Panc1 (cell line): ENCODE measurements around the gene KASH5. TPM values are rescaled to one million over a fixed set of nuclear protein-coding genes. Genes with fewer than 3 reads are reported as not detected.

Experiments
- ATAC-seq: fragments of 200-7000 bp; cut with Tn5 transposase; 2 replicates; pipeline ENCODE4 v1.9.1; 2020; ENCODE audit warnings: mild to moderate bottlenecking, moderate library complexity
- BruUV-seq: library from RNA; stranded (reverse); fragments of 400-500 nt; replicated peaks from 2 replicates; lab custom pipeline; 2021; lab: Mats Ljungman, UMichigan
- CTCF ChIA-PET: fragments of 300-600 bp; sonication (Branson Sonifier 250); formaldehyde crosslinking; loops from one replicate; lab custom pipeline; 2022; ENCODE audit warnings: antibody characterized with exemption; lab: Charles Lee
- POLR2A ChIA-PET: fragments of 300-600 bp; sonication (Branson Sonifier 250); formaldehyde crosslinking; loops from one replicate; lab custom pipeline; 2022; ENCODE audit warnings: antibody characterized with exemption; lab: Charles Lee
- DNase-seq: peaks from one replicate; pipeline ENCODE4 v3.0.0-alpha.2; 2010; ENCODE audit warnings: low read depth, low spot score
- H3K27ac ChIP-seq: 2 replicates; pipeline ENCODE4 v1.5.1; 2011; ENCODE audit warnings: mild to moderate bottlenecking, low read length, inconsistent platforms
- H3K27me3 ChIP-seq: fragments of 200-500 bp; sonication (Bioruptor generic); 2 replicates; pipeline ENCODE4 v1.6.0; 2014; ENCODE audit warnings: low read length, inconsistent platforms; ENCODE audit not compliant: control insufficient read depth, insufficient read depth
- H3K36me3 ChIP-seq: fragments of 200-500 bp; sonication (Bioruptor generic); 2 replicates; pipeline ENCODE4 v1.5.1; 2014; ENCODE audit warnings: inconsistent platforms, mild to moderate bottlenecking, low read length, moderate library complexity; ENCODE audit not compliant: control insufficient read depth, insufficient read depth
- H3K4me1 ChIP-seq: 2 replicates; pipeline ENCODE4 v1.5.1; 2011; ENCODE audit warnings: inconsistent platforms, mild to moderate bottlenecking, low read length, moderate library complexity; ENCODE audit not compliant: control insufficient read depth, insufficient read depth
- H3K4me3 ChIP-seq, 2 experiments: 2 replicates each; pipeline ENCODE4 v1.5.1; 2011 to 2012; ENCODE audit warnings: low read depth in 2 of 2, low read length in 2 of 2, mild to moderate bottlenecking in 2 of 2, inconsistent platforms in 1 of 2, moderate library complexity in 1 of 2
- H3K9me3 ChIP-seq: fragments of 200-500 bp; sonication (Bioruptor generic); 2 replicates; pipeline ENCODE4 v1.5.1; 2014; ENCODE audit warnings: low read depth, mild to moderate bottlenecking, inconsistent platforms, low read length, moderate library complexity; ENCODE audit not compliant: control insufficient read depth, insufficient read depth
- CTCF ChIP-seq: fragments of 450-650 bp; IDR thresholded peaks from 2 replicates; pipeline ENCODE4 v1.5.1; 2017; ENCODE audit warnings: mild to moderate bottlenecking
- POLR2AphosphoS5 ChIP-seq: IDR thresholded peaks from 2 replicates; pipeline ENCODE4 v1.6.1; 2012; ENCODE audit warnings: mild to moderate bottlenecking, low read depth, low read length, moderate library complexity
- REST ChIP-seq, 2 experiments: IDR thresholded peaks; 2 replicates each; pipeline ENCODE4 v1.6.1; 2011 to 2012; ENCODE audit warnings: low read depth in 2 of 2, control low read depth in 1 of 2, low read length in 1 of 2, mild to moderate bottlenecking in 1 of 2, moderate library complexity in 1 of 2; ENCODE audit not compliant: insufficient read depth in 1 of 2
- SIN3A ChIP-seq: IDR thresholded peaks from 2 replicates; pipeline ENCODE4 v1.6.1; 2012; ENCODE audit warnings: low read depth, mild to moderate bottlenecking, low read length, moderate library complexity, borderline replicate concordance; ENCODE audit not compliant: insufficient read depth
- TCF7L2 ChIP-seq: IDR thresholded peaks from 2 replicates; pipeline ENCODE4 v1.6.1; 2011; ENCODE audit warnings: mild to moderate bottlenecking, low read depth, low read length, inconsistent platforms
- in situ Hi-C: cut with HindIII; loops from 2 replicates; pipeline ENCODE4 v1.10.0; 2016; ENCODE audit warnings: low sequenced_read_pairs, low pct_unique_long_range_greater_than_20kb
- intact Hi-C: fragments of 100-400 bp; cut with micrococcal nuclease; formaldehyde crosslinking; loops from one replicate; pipeline ENCODE4 v1.10.0; 2022; ENCODE audit not compliant: unreplicated experiment
- total RNA-seq: library from RNA; stranded (reverse); gene quantifications from one replicate; pipeline ENCODE4 v1.2.1, GENCODE V29; 2021; ENCODE audit not compliant: unreplicated experiment

KASH5 gene
- total RNA-seq, 1 experiment from 2014 or later = not detected

- BruUV-seq = no TSS peak
- POLR2A ChIA-PET = no interaction called here
- TF ChIP-seq TCF7L2 = no peak
- TF ChIP-seq REST (IDR thresholded peaks at IDR 0.05; ENCODE audit: insufficient read depth in 1 of 2, low read depth in 2 of 2, low read length in 1 of 2) = no peak
- no peak for TF ChIP-seq POLR2AphosphoS5
- no peak for TF ChIP-seq SIN3A
- TF ChIP-seq CTCF = no peak
- CTCF ChIA-PET = no interaction called here
- H3K36me3 ChIP-seq = peaks cover 3% of the 10 kb centered on the region; the same call in 1 of the 2 replicates
- in situ Hi-C loops = no loop called here
- no peak overlapping the region for H3K27ac ChIP-seq
- no peaks in the 10 kb centered on the region for H3K9me3 ChIP-seq
- ATAC-seq (no peak), DNase-seq (no peak)
- no peak overlapping the region for H3K4me3 ChIP-seq
- no peaks in the 10 kb centered on the region; the same call in 1 of the 2 replicates for H3K4me1 ChIP-seq
- no peaks in the 10 kb centered on the region for H3K27me3 ChIP-seq
- intact Hi-C loops = no loop called here
Measured at GRCh38 chr19:49355909-49356353, 32.1 kb upstream of the KASH5 start.

GRCh38 chr19:49356382-49356781 lies 31.7 kb upstream of the KASH5 start:
- no peak for DNase-seq
- ChIA-PET CTCF (no interaction called here), POLR2A (no interaction called here)
- Histone ChIP-seq H3K27me3 (no peaks in the 10 kb centered on the region), H3K4me3 (no peak overlapping the region), H3K36me3 (peaks cover 3% of the 10 kb centered on the region; the same call in 1 of the 2 replicates), H3K27ac (no peak overlapping the region), H3K9me3 (no peaks in the 10 kb centered on the region), H3K4me1 (no peaks in the 10 kb centered on the region; the same call in 1 of the 2 replicates)
- in situ Hi-C loops (no loop called here), intact Hi-C loops (no loop called here)
- ATAC-seq = no peak
- TF ChIP-seq CTCF (no peak), POLR2AphosphoS5 (no peak), TCF7L2 (no peak), SIN3A (no peak), REST (IDR thresholded peaks at IDR 0.05; ENCODE audit: insufficient read depth in 1 of 2, low read depth in 2 of 2, low read length in 1 of 2) (no peak)
- BruUV-seq = no TSS peak
